A549 (cell line): ENCODE measurements around the gene INSC. TPM values are rescaled to one million over a fixed set of nuclear protein-coding genes. Genes with fewer than 3 reads are reported as not detected.

ENCODE experiments used
- ATAC-seq, 2 experiments: fragments of 200-7000 bp in 1 of 2; fragments of >200 bp in 1 of 2; cut with Nextera tagmentation in 1 of 2; cut with Tn5 transposase in 1 of 2; 3 replicates each; pipeline versions ENCODE4 v1.8.0 to v1.9.1; 2018 to 2020; ENCODE audit warnings: mild to moderate bottlenecking in 1 of 2, moderate library complexity in 1 of 2
- CTCF ChIA-PET: fragments of 300-600 bp; sonication (Branson Sonifier 250); formaldehyde crosslinking; extraction: SDS; loops from one replicate; lab custom pipeline; 2021; ENCODE audit warnings: antibody characterized with exemption, inconsistent platforms; lab: Yijun Ruan, JAX
- POLR2A ChIA-PET: fragments of 350-600 bp; formaldehyde crosslinking; extraction: SDS; loops from one replicate; lab custom pipeline; 2021; ENCODE audit warnings: antibody characterized with exemption, inconsistent platforms; lab: Yijun Ruan, JAX
- DNase-seq, 2 experiments: peaks; one replicate each; pipeline versions ENCODE4 v3.0.0 to v3.0.0-alpha.2; 2011 to 2016; ENCODE audit warnings: low read depth in 1 of 2, low spot score in 1 of 2
- FAIRE-seq: peaks from 2 replicates; lab custom pipeline; 2011; peaks lifted over from hg19 to GRCh38; lab: Jason Lieb, UNC
- H3K27ac ChIP-seq, 2 experiments: fragments of >200 bp; sonication (Bioruptor Twin); formaldehyde crosslinking; 3 replicates each; pipeline ENCODE4 v1.5.1; 2016 to 2017
- H3K4me1 ChIP-seq: fragments of >200 bp; sonication (Bioruptor Twin); formaldehyde crosslinking; 3 replicates; pipeline ENCODE4 v1.6.1; 2016
- H3K4me2 ChIP-seq: fragments of >200 bp; sonication (Bioruptor Twin); formaldehyde crosslinking; 3 replicates; pipeline ENCODE4 v1.6.1; 2016
- H3K4me3 ChIP-seq: fragments of >200 bp; sonication (Bioruptor Twin); formaldehyde crosslinking; 3 replicates; pipeline ENCODE4 v1.5.1; 2016
- H3K9me3 ChIP-seq: fragments of >200 bp; sonication (Bioruptor Twin); formaldehyde crosslinking; 3 replicates; pipeline ENCODE4 v1.6.1; 2016
- BHLHE40 ChIP-seq: IDR thresholded peaks from 2 replicates; pipeline ENCODE4 v1.6.1; 2012; ENCODE audit warnings: low read depth, low read length, inconsistent platforms
- CBX8 ChIP-seq: fragments of 200-600 bp; sonication (generic); IDR thresholded peaks from 2 replicates; pipeline ENCODE4 v1.6.1; 2016
- CHD2 ChIP-seq: fragments of 150-350 bp; IDR thresholded peaks from 2 replicates; pipeline ENCODE4 v1.6.1; 2014; ENCODE audit warnings: low read length; ENCODE audit not compliant: partially characterized antibody
- FOSL2 ChIP-seq, 2 experiments: fragments of 450-650 bp in 1 of 2; fragments of >200 bp in 1 of 2; sonication (Bioruptor Twin) in 1 of 2; formaldehyde crosslinking; IDR thresholded peaks; 2 replicates each; pipeline versions ENCODE4 v1.5.0 to v1.6.1; 2016 to 2020; ENCODE audit warnings: mild to moderate bottlenecking in 1 of 2, moderate library complexity in 1 of 2
- HDAC2 ChIP-seq: fragments of 200-600 bp; sonication (generic); IDR thresholded peaks from 2 replicates; pipeline ENCODE4 v1.6.1; 2016
- HOXA7 ChIP-seq: fragments of 250-450 bp; sonication (Bioruptor Pico); IDR thresholded peaks from 2 replicates; pipeline ENCODE4 v1.5.0; 2020; ENCODE audit warnings: mild to moderate bottlenecking, moderate library complexity
- HOXB13 ChIP-seq: fragments of 250-450 bp; sonication (Bioruptor Pico); IDR thresholded peaks from 2 replicates; pipeline ENCODE4 v1.5.0; 2020; ENCODE audit warnings: low read depth, mild to moderate bottlenecking, moderate library complexity
- HOXB5 ChIP-seq: fragments of 250-450 bp; sonication (Bioruptor Pico); IDR thresholded peaks from 2 replicates; pipeline ENCODE4 v1.5.0; 2020; ENCODE audit warnings: mild to moderate bottlenecking, moderate library complexity
- MAFK ChIP-seq: fragments of 450-650 bp; IDR thresholded peaks from 2 replicates; pipeline ENCODE4 v1.6.1; 2014; ENCODE audit not compliant: partially characterized antibody
- MAZ ChIP-seq: fragments of 150-350 bp; IDR thresholded peaks from 2 replicates; pipeline ENCODE4 v1.6.1; 2014; ENCODE audit warnings: antibody characterized with exemption, low read depth, low read length, borderline replicate concordance
- NFE2L2 ChIP-seq: fragments of 150-350 bp; conservative IDR thresholded peaks from 2 replicates; pipeline ENCODE4 v1.6.1; 2014; ENCODE audit warnings: low read length
- NPAS2 ChIP-seq: fragments of 250-450 bp; sonication (Bioruptor Pico); IDR thresholded peaks from 2 replicates; pipeline ENCODE4 v1.8.0; 2022; ENCODE audit warnings: mild to moderate bottlenecking, moderate library complexity, borderline replicate concordance
- PHF8 ChIP-seq: fragments of 200-600 bp; sonication (generic); IDR thresholded peaks from 2 replicates; pipeline ENCODE4 v1.6.1; 2016; ENCODE audit warnings: low read depth, mild to moderate bottlenecking, antibody characterized with exemption, moderate library complexity, borderline replicate concordance
- POLR2AphosphoS2 ChIP-seq: conservative IDR thresholded peaks from 2 replicates; pipeline ENCODE4 v1.6.1; 2012; ENCODE audit warnings: low read length, improper control_type of control experiment, inconsistent platforms
- RARB ChIP-seq: fragments of 250-450 bp; sonication (Bioruptor Pico); IDR thresholded peaks from 2 replicates; pipeline ENCODE4 v1.8.0; 2021; ENCODE audit warnings: mild to moderate bottlenecking, moderate library complexity
- RCOR1 ChIP-seq: fragments of 150-350 bp; IDR thresholded peaks from 2 replicates; pipeline ENCODE4 v1.6.1; 2014; ENCODE audit warnings: antibody characterized with exemption, low read length, low read depth
- RNF2 ChIP-seq: fragments of 200-600 bp; sonication (generic); IDR thresholded peaks from 2 replicates; pipeline ENCODE4 v1.6.1; 2016; ENCODE audit warnings: low read depth, mild to moderate bottlenecking, antibody characterized with exemption, moderate library complexity, borderline replicate concordance
- ZC3H11A ChIP-seq: fragments of 450-650 bp; IDR thresholded peaks from 2 replicates; pipeline ENCODE4 v1.6.1; 2014; ENCODE audit warnings: antibody characterized with exemption, mild to moderate bottlenecking
- ZFP36 ChIP-seq: fragments of 450-650 bp; IDR thresholded peaks from 2 replicates; pipeline ENCODE4 v1.6.1; 2014; ENCODE audit warnings: borderline replicate concordance; ENCODE audit not compliant: partially characterized antibody
- WGBS: methylation state at CpG from one replicate; pipeline ENCODE4 v1.1.6; 2017; ENCODE audit errors: missing lambda C conversion rate; 5-methylcytosine and 5-hydroxymethylcytosine counted together
- polyA plus RNA-seq, 4 experiments: library from polyadenylated mRNA; depleted of rRNA in 3 of 4; stranded (reverse); fragments of >200 nt; fragmentation: RNase III in 1 of 4; extraction: RNeasy Plus Mini Kit Qiagen cat#74134 plus additional on column Dnase treatment in 1 of 4; gene quantifications; 2 replicates in 3 of 4; 3 replicates in 1 of 4; pipeline ENCODE4 v1.2.3, GENCODE V29; 2011 to 2017
- TF ChIP-seq, protein P1 (sequence below): fragments of 150-350 bp; IDR thresholded peaks from 2 replicates; pipeline ENCODE4 v1.6.1; 2014; ENCODE audit warnings: low read depth, mild to moderate bottlenecking, low read length
- TF ChIP-seq, protein P2 (sequence below): IDR thresholded peaks from 2 replicates; pipeline ENCODE4 v1.6.1; 2012
- TF ChIP-seq, protein P3 (sequence below): fragments of 200-600 bp; sonication (generic); IDR thresholded peaks from 2 replicates; pipeline ENCODE4 v1.6.1; 2016; ENCODE audit warnings: antibody characterized with exemption, mild to moderate bottlenecking, moderate library complexity

Gene INSC
- polyA plus RNA-seq, 2 of the 4 experiments (the other 2 are of a cell fraction) = not detected

DNA sequence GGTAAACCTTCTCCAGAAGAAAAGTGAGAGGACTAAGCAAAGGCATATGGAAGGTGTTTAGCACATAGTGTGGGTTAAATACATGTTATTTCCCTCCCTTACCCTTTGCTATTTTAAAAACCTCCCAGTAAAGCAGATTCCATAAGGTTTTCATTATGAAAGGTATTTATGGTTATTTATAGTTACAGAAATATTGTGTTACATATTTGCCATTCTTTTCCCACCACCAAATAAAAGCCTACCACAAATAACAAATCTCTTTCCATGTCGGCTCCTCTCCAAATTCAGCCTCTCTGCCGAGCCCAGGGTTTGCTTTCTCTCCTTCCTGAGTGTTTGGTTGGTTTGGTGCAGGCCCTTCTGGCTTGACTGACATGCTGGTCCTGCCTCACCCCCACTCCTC, 64.4 kb downstream of the INSC start (continued):
- TF ChIP-seq, protein P1, sequence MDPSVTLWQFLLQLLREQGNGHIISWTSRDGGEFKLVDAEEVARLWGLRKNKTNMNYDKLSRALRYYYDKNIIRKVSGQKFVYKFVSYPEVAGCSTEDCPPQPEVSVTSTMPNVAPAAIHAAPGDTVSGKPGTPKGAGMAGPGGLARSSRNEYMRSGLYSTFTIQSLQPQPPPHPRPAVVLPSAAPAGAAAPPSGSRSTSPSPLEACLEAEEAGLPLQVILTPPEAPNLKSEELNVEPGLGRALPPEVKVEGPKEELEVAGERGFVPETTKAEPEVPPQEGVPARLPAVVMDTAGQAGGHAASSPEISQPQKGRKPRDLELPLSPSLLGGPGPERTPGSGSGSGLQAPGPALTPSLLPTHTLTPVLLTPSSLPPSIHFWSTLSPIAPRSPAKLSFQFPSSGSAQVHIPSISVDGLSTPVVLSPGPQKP = no peak
- no peak for TF ChIP-seq ZC3H11A
- TF ChIP-seq MAFK = no peak
- TF ChIP-seq, protein P2, sequence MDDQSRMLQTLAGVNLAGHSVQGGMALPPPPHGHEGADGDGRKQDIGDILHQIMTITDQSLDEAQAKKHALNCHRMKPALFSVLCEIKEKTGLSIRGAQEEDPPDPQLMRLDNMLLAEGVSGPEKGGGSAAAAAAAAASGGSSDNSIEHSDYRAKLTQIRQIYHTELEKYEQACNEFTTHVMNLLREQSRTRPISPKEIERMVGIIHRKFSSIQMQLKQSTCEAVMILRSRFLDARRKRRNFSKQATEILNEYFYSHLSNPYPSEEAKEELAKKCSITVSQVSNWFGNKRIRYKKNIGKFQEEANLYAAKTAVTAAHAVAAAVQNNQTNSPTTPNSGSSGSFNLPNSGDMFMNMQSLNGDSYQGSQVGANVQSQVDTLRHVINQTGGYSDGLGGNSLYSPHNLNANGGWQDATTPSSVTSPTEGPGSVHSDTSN = no peak
- TF ChIP-seq CHD2 = no peak
- no peak for TF ChIP-seq BHLHE40
- TF ChIP-seq, protein P3, sequence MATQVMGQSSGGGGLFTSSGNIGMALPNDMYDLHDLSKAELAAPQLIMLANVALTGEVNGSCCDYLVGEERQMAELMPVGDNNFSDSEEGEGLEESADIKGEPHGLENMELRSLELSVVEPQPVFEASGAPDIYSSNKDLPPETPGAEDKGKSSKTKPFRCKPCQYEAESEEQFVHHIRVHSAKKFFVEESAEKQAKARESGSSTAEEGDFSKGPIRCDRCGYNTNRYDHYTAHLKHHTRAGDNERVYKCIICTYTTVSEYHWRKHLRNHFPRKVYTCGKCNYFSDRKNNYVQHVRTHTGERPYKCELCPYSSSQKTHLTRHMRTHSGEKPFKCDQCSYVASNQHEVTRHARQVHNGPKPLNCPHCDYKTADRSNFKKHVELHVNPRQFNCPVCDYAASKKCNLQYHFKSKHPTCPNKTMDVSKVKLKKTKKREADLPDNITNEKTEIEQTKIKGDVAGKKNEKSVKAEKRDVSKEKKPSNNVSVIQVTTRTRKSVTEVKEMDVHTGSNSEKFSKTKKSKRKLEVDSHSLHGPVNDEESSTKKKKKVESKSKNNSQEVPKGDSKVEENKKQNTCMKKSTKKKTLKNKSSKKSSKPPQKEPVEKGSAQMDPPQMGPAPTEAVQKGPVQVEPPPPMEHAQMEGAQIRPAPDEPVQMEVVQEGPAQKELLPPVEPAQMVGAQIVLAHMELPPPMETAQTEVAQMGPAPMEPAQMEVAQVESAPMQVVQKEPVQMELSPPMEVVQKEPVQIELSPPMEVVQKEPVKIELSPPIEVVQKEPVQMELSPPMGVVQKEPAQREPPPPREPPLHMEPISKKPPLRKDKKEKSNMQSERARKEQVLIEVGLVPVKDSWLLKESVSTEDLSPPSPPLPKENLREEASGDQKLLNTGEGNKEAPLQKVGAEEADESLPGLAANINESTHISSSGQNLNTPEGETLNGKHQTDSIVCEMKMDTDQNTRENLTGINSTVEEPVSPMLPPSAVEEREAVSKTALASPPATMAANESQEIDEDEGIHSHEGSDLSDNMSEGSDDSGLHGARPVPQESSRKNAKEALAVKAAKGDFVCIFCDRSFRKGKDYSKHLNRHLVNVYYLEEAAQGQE = no peak
- TF ChIP-seq ZFP36 = no peak
- TF ChIP-seq HOXB13 = no peak
- no peak for TF ChIP-seq NFE2L2
- no peak for TF ChIP-seq FOSL2 (IDR thresholded peaks at IDR 0.05)
- no peak for TF ChIP-seq FOSL2 (CRISPR knock-in tag; IDR thresholded peaks at IDR 0.05)

DNA sequence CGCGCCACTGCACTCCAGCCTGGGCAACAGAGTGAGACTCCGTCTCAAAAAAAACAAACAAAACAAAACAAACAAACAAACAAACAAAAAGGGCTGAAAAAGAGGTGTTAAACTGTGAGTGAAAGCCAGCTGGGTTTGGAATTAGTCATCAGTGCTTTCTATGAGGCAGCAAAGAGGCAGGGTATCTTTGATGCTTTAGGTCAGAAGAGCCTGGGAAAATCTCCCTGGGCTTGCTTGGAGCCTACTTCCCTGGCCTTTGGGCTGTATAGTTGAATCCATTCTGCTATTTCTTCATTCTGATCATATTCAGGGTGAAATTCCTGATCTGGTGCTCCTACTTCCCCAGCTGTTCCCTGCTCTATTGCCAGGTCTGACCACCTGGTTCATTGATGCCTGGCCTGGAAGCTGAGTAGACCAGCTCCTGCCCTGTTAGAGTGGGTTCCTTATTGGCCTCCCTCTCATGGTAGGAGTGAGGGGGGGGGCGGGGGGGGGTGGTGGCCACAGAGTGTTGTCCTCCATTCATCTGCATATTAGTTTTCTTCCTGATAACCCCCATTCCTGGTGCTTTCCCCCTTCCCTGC, 65.6 kb downstream of the INSC start:
- POLR2A ChIA-PET = interaction anchor here (0.6 kb wide), 1 partner anchor 372 kb away, joined by 3 read pairs; no protein-coding TSS in a partner anchor

More for the DNA sequence above, 65.6 kb downstream of the INSC start:
- H3K27ac ChIP-seq = no peak overlapping the region
- 53% methylated on average over 4 of the region's 4 CpGs for whole genome bisulfite sequencing
- no peaks in the 10 kb centered on the region for H3K4me1 ChIP-seq
- no peak overlapping the region for H3K4me2 ChIP-seq
- CTCF ChIA-PET = no interaction called here
- FAIRE-seq (no peak), DNase-seq (no peak), ATAC-seq (no peak)
- H3K9me3 ChIP-seq = no peaks in the 10 kb centered on the region
- TF ChIP-seq, protein P3 = no peak
- TF ChIP-seq CBX8 = no peak
- TF ChIP-seq HOXB5 (CRISPR knock-in tag) = no peak
- TF ChIP-seq NPAS2 (CRISPR knock-in tag) = no peak
- TF ChIP-seq MAZ = no peak
- TF ChIP-seq PHF8 = no peak
- no peak for TF ChIP-seq HOXA7 (CRISPR knock-in tag)
- no peak for TF ChIP-seq MAFK
- no peak for TF ChIP-seq RCOR1
- TF ChIP-seq RNF2 = no peak
- TF ChIP-seq POLR2AphosphoS2 = no peak
- no peak for TF ChIP-seq HDAC2
- no peak for TF ChIP-seq RARB (CRISPR knock-in tag)
- H3K4me3 ChIP-seq = no peak overlapping the region
